ENCODE data around the gene EBLN2.

GRCh38 chr3:73086071-73086494 lies 24.6 kb downstream of the EBLN2 start:
- TF ChIP-seq CTCF (IDR thresholded peaks at IDR 0.05; ENCODE audit: extremely low read depth in 1 of 2, insufficient read depth in 1 of 2, low read depth in 1 of 2, low read length in 2 of 2): peak; percentile 55 to 64
- TF ChIP-seq MAX (IDR thresholded peaks at IDR 0.05; ENCODE audit: insufficient read depth, insufficient read length): no peak
- TF ChIP-seq FOS (IDR thresholded peaks at IDR 0.05; ENCODE audit: borderline replicate concordance, insufficient read depth, low read length): no peak
- no peak for TF ChIP-seq JUN (IDR thresholded peaks at IDR 0.05; ENCODE audit: borderline replicate concordance, insufficient read depth, insufficient read length, low read depth)
- TF ChIP-seq EZH2 (IDR thresholded peaks at IDR 0.05; ENCODE audit: borderline replicate concordance, low read depth, low read length, severe bottlenecking): no peak
- TF ChIP-seq POLR2AphosphoS5 (IDR thresholded peaks at IDR 0.05; ENCODE audit: insufficient read depth, low read depth, low read length): no peak
- TF ChIP-seq MYC (IDR thresholded peaks at IDR 0.05; ENCODE audit: low read depth, low read length): no peak
- no peak for TF ChIP-seq POLR2A (IDR thresholded peaks at IDR 0.05; ENCODE audit: low read depth, low read length)
- no peak for TF ChIP-seq GATA2 (IDR thresholded peaks at IDR 0.05; ENCODE audit: insufficient read depth, insufficient read length, low read depth, low read length)
